TTC549 (cell line): ENCODE data around the gene ZNF440.
"Not testable (repeated sequence)": the region's sequence is repeated elsewhere in the genome, so short reads cannot be mapped to it uniquely, and the experiment has no call there.

Experiments
- FAIRE-seq: peaks from 2 replicates; lab custom pipeline; 2012; peaks lifted over from hg19 to GRCh38; lab: Jason Lieb, UNC

Gene ZNF440

GRCh38 chr19:11828957-11829876 lies 15.1 kb downstream of the ZNF440 start:
- not testable (repeated sequence) for FAIRE-seq

- FAIRE-seq: no peak
Measured at GRCh38 chr19:11832253-11832912, 18.3 kb downstream of the ZNF440 start.

- FAIRE-seq: no peak
Measured at GRCh38 chr19:11833541-11833940, 19.5 kb downstream of the ZNF440 start.

- not testable (repeated sequence) for FAIRE-seq
Measured at GRCh38 chr19:11835626-11836066, 21.6 kb downstream of the ZNF440 start.

- no peak for FAIRE-seq
Measured at GRCh38 chr19:11843722-11844121, 29.6 kb downstream of the ZNF440 start.

GRCh38 chr19:11847615-11848014 lies 33.5 kb downstream of the ZNF440 start:
- FAIRE-seq: not testable (repeated sequence)

- no peak for FAIRE-seq
Measured at GRCh38 chr19:11848200-11848593, 34.1 kb downstream of the ZNF440 start.

GRCh38 chr19:11848594-11849469 lies 34.8 kb downstream of the ZNF440 start, which contains the start of gene ZNF439:
Gene ZNF439, plus strand, starts transcription at chr19:11848726. Its CDS starts 142 bp downstream, at chr19:11848868.
- no peak for FAIRE-seq

- not testable (repeated sequence) for FAIRE-seq
Measured at GRCh38 chr19:11850289-11850688, 36.2 kb downstream of the ZNF440 start.

GRCh38 chr19:11853358-11853757 lies 39.3 kb downstream of the ZNF440 start:
- FAIRE-seq: no peak

GRCh38 chr19:11856596-11857250 lies 42.6 kb downstream of the ZNF440 start:
- no peak for FAIRE-seq

- FAIRE-seq: no peak
Measured at GRCh38 chr19:11860721-11861120, 46.6 kb downstream of the ZNF440 start.

GRCh38 chr19:11861301-11861700 lies 47.2 kb downstream of the ZNF440 start:
- no peak for FAIRE-seq

GRCh38 chr19:11867766-11868165 lies 53.7 kb downstream of the ZNF440 start:
- FAIRE-seq: not testable (repeated sequence)

- FAIRE-seq: no peak
Measured at GRCh38 chr19:11868188-11868587, 54.1 kb downstream of the ZNF440 start.

GRCh38 chr19:11872624-11873023 lies 58.6 kb downstream of the ZNF440 start:
- FAIRE-seq: no peak

- no peak for FAIRE-seq
Measured at GRCh38 chr19:11873762-11874161, 59.7 kb downstream of the ZNF440 start.

GRCh38 chr19:11879687-11880266 lies 65.7 kb downstream of the ZNF440 start:
- FAIRE-seq: not testable (repeated sequence)

- FAIRE-seq: no peak
Measured at GRCh38 chr19:11880598-11880997, 66.5 kb downstream of the ZNF440 start.

- FAIRE-seq: no peak
Measured at GRCh38 chr19:11881151-11881800, 67.2 kb downstream of the ZNF440 start.

- FAIRE-seq: no peak
Measured at GRCh38 chr19:11882606-11883005, 68.5 kb downstream of the ZNF440 start.
